Measurements from ENCODE around the gene OTX2.

DNA sequence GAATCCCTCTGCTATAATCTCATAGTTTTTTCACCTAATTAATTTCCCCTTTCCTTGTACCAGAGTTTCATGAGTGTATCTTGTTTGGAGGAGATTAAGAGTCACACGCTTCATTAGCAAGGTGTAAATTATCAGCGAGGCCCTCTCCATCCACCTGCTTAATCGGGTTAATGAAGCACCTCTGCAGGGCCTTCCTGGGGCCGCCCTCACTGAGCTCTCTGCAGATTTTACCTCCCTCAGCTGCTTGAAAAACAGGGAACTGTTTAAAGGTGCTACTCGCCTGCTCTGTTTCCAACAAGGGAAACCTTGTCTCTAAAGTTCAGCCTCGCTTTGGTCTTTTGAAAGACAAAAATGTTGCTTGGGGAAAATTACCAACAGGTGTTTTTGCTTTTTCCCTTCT, 35.8 kb downstream of the OTX2 start:
- TF ChIP-seq GATA3 (IDR thresholded peaks at IDR 0.05; ENCODE audit: low read depth, low read length) (no peak), GATA2 (IDR thresholded peaks at IDR 0.05; ENCODE audit: low read depth, low read length) (no peak)
